ENCODE measurements around the gene ACVR2B. TPM values are rescaled to one million over a fixed set of nuclear protein-coding genes. Genes with fewer than 3 reads are reported as not detected.
A peak's percentile ranks its signal among the peaks of the same experiment; 100 is the strongest.

Gene ACVR2B
- total RNA-seq, 5 donors from 2014 or later (not counting 1 experiment from before 2014, with no cell fraction given), result 6.3 to 11.0 (median 8.1) TPM

- Mint-ChIP-seq H3K4me1 (peaks cover 2 to 6% (median 5%) of the 10 kb centered on the region in 3 donors), H3K27ac (no peak overlapping the region), H3K27me3 (no peaks in the 10 kb centered on the region), H3K9me3 (peaks cover 8 to 25% (median 8%) of the 10 kb centered on the region in 3 donors), H3K4me3 (no peak overlapping the region), H3K36me3 (peaks cover 7% of the 10 kb centered on the region)
- CTCF ChIA-PET, result interaction anchor here in 1 of 2 donors (0.7 kb wide), 1 partner anchor 257 kb away, joined by 6 read pairs; no protein-coding TSS in a partner anchor
- no peak overlapping the region for H3K4me3 ChIP-seq (ENCODE audit: control insufficient read depth in 1 of 2, extremely low read depth in 1 of 2, low read length in 1 of 2)
- H3K36me3 ChIP-seq (ENCODE audit: control insufficient read depth in 2 of 2, extremely low read depth in 1 of 2, insufficient read depth in 1 of 2, low read length in 1 of 2), result no peaks in the 10 kb centered on the region
- H3K4me1 ChIP-seq (ENCODE audit: control insufficient read depth in 1 of 2, extremely low read depth in 1 of 2, insufficient read depth in 2 of 2, low read length in 2 of 2), result no peaks in the 10 kb centered on the region
- DNase-seq (no peak), ATAC-seq (replicated peaks in 1 of 4) (no peak)
- no peak overlapping the region for H3K27ac ChIP-seq (ENCODE audit: low read length)
- no peaks in the 10 kb centered on the region for H3K27me3 ChIP-seq (replicated peaks in 1 of 2; ENCODE audit: control insufficient read depth in 2 of 2, extremely low read depth in 1 of 2, insufficient read depth in 2 of 2, low read length in 1 of 2)
- H3K9me3 ChIP-seq, result peaks cover 2% of the 10 kb centered on the region
- POLR2A ChIA-PET, result no interaction called here
- WGBS (ENCODE audit: insufficient coverage), result no CpG with 5 or more reads among the region's 1 CpG
These were observed 12.0 kb downstream of the ACVR2B start for GRCh38 chr3:38465588-38466154.

- H3K36me3 Mint-ChIP-seq, result peaks cover 7% of the 10 kb centered on the region
- Histone ChIP-seq H3K27me3 (replicated peaks in 1 of 2; ENCODE audit: control insufficient read depth in 2 of 2, extremely low read depth in 1 of 2, insufficient read depth in 2 of 2, low read length in 1 of 2) (no peaks in the 10 kb centered on the region), H3K27ac (ENCODE audit: low read length) (no peak overlapping the region), H3K9me3 (peaks cover 2% of the 10 kb centered on the region), H3K4me3 (ENCODE audit: control insufficient read depth in 1 of 2, extremely low read depth in 1 of 2, low read length in 1 of 2) (no peak overlapping the region), H3K36me3 (ENCODE audit: control insufficient read depth in 2 of 2, extremely low read depth in 1 of 2, insufficient read depth in 1 of 2, low read length in 1 of 2) (no peaks in the 10 kb centered on the region), H3K4me1 (ENCODE audit: control insufficient read depth in 1 of 2, extremely low read depth in 1 of 2, insufficient read depth in 2 of 2, low read length in 2 of 2) (peaks cover 0 to 4% of the 10 kb centered on the region in 2 experiments)
- WGBS (ENCODE audit: insufficient coverage), result no CpG with 5 or more reads among the region's 1 CpG
- H3K27ac Mint-ChIP-seq, result no peak overlapping the region
- DNase-seq (no peak), ATAC-seq (replicated peaks in 1 of 4) (no peak)
- ChIA-PET CTCF (no interaction called here), POLR2A (no interaction called here)
- no peaks in the 10 kb centered on the region for H3K27me3 Mint-ChIP-seq
- H3K4me1 Mint-ChIP-seq, result peaks cover 22 to 28% (median 24%) of the 10 kb centered on the region in 3 donors
- no peak overlapping the region for H3K4me3 Mint-ChIP-seq
- peaks cover 8 to 26% (median 8%) of the 10 kb centered on the region in 3 donors for H3K9me3 Mint-ChIP-seq
These were observed 15.1 kb downstream of the ACVR2B start for GRCh38 chr3:38468765-38469164.

GRCh38 chr3:38469852-38470251, 16.2 kb downstream of the ACVR2B start:
- POLR2A ChIA-PET, result interaction anchor here in 1 of 2 donors (0.5 kb wide), 1 partner anchor 22 kb away, joined by 3 read pairs; no protein-coding TSS in a partner anchor
- DNase-seq, result no peak
- Histone ChIP-seq H3K4me3 (ENCODE audit: control insufficient read depth in 1 of 2, extremely low read depth in 1 of 2, low read length in 1 of 2) (no peak overlapping the region), H3K27me3 (replicated peaks in 1 of 2; ENCODE audit: control insufficient read depth in 2 of 2, extremely low read depth in 1 of 2, insufficient read depth in 2 of 2, low read length in 1 of 2) (no peaks in the 10 kb centered on the region), H3K27ac (ENCODE audit: low read length) (no peak overlapping the region), H3K9me3 (peaks cover 2% of the 10 kb centered on the region), H3K36me3 (ENCODE audit: control insufficient read depth in 2 of 2, extremely low read depth in 1 of 2, insufficient read depth in 1 of 2, low read length in 1 of 2) (no peaks in the 10 kb centered on the region), H3K4me1 (ENCODE audit: control insufficient read depth in 1 of 2, extremely low read depth in 1 of 2, insufficient read depth in 2 of 2, low read length in 2 of 2) (peaks cover 0 to 4% of the 10 kb centered on the region in 2 experiments)
- Mint-ChIP-seq H3K9me3 (peaks cover 8 to 26% (median 8%) of the 10 kb centered on the region in 3 donors), H3K4me3 (no peak overlapping the region), H3K4me1 (peaks cover 24 to 32% (median 27%) of the 10 kb centered on the region in 3 donors), H3K36me3 (peaks cover 7% of the 10 kb centered on the region), H3K27ac (no peak overlapping the region), H3K27me3 (no peaks in the 10 kb centered on the region)
- no peak for ATAC-seq (replicated peaks in 1 of 4)
- no CpG with 5 or more reads among the region's 1 CpG for WGBS (ENCODE audit: insufficient coverage)
- CTCF ChIA-PET, result no interaction called here

GRCh38 chr3:38471260-38471857, 17.7 kb downstream of the ACVR2B start:
- Histone ChIP-seq H3K27ac (ENCODE audit: low read length) (no peak overlapping the region), H3K9me3 (peaks cover 2% of the 10 kb centered on the region), H3K4me3 (ENCODE audit: control insufficient read depth in 1 of 2, extremely low read depth in 1 of 2, low read length in 1 of 2) (no peak overlapping the region), H3K27me3 (replicated peaks in 1 of 2; ENCODE audit: control insufficient read depth in 2 of 2, extremely low read depth in 1 of 2, insufficient read depth in 2 of 2, low read length in 1 of 2) (no peaks in the 10 kb centered on the region), H3K36me3 (ENCODE audit: control insufficient read depth in 2 of 2, extremely low read depth in 1 of 2, insufficient read depth in 1 of 2, low read length in 1 of 2) (no peaks in the 10 kb centered on the region), H3K4me1 (ENCODE audit: control insufficient read depth in 1 of 2, extremely low read depth in 1 of 2, insufficient read depth in 2 of 2, low read length in 2 of 2) (peaks cover 0 to 4% of the 10 kb centered on the region in 2 experiments)
- POLR2A ChIA-PET, result no interaction called here
- ATAC-seq (replicated peaks in 1 of 4) (no peak), DNase-seq (no peak)
- 100% methylated on average over 1 of the region's 3 CpGs for WGBS (ENCODE audit: insufficient coverage)
- Mint-ChIP-seq H3K4me3 (no peak overlapping the region), H3K36me3 (peaks cover 7% of the 10 kb centered on the region), H3K9me3 (peaks cover 0 to 18% (median 8%) of the 10 kb centered on the region in 3 donors), H3K27ac (no peak overlapping the region), H3K27me3 (no peaks in the 10 kb centered on the region), H3K4me1 (peaks cover 24 to 35% (median 32%) of the 10 kb centered on the region in 3 donors)
- CTCF ChIA-PET, result no interaction called here

GRCh38 chr3:38472342-38472741, 18.7 kb downstream of the ACVR2B start:
- H3K9me3 ChIP-seq, result peaks cover 2% of the 10 kb centered on the region
- H3K4me3 ChIP-seq (ENCODE audit: control insufficient read depth in 1 of 2, extremely low read depth in 1 of 2, low read length in 1 of 2), result no peak overlapping the region
- H3K27ac ChIP-seq (ENCODE audit: low read length), result no peak overlapping the region
- no peaks in the 10 kb centered on the region for H3K27me3 ChIP-seq (replicated peaks in 1 of 2; ENCODE audit: control insufficient read depth in 2 of 2, extremely low read depth in 1 of 2, insufficient read depth in 2 of 2, low read length in 1 of 2)
- WGBS (ENCODE audit: insufficient coverage), result 91% methylated on average over 1 of the region's 1 CpG
- ATAC-seq (replicated peaks in 1 of 4), result no peak
- peaks cover 0 to 4% of the 10 kb centered on the region in 2 experiments for H3K4me1 ChIP-seq (ENCODE audit: control insufficient read depth in 1 of 2, extremely low read depth in 1 of 2, insufficient read depth in 2 of 2, low read length in 2 of 2)
- H3K27ac Mint-ChIP-seq, result peak overlapping the region in 1 of 2 donors; percentile 4
- CTCF ChIA-PET, result interaction anchor here in 1 of 2 donors (0.6 kb wide), 1 partner anchor 30 kb away, joined by 3 read pairs; no protein-coding TSS in a partner anchor
- H3K4me3 Mint-ChIP-seq, result no peak overlapping the region
- no peak for DNase-seq
- H3K36me3 Mint-ChIP-seq, result peaks cover 7% of the 10 kb centered on the region
- POLR2A ChIA-PET, result no interaction called here
- H3K9me3 Mint-ChIP-seq, result peaks cover 0 to 18% (median 8%) of the 10 kb centered on the region in 3 donors
- no peaks in the 10 kb centered on the region for H3K27me3 Mint-ChIP-seq
- H3K4me1 Mint-ChIP-seq, result peaks cover 24 to 35% (median 32%) of the 10 kb centered on the region in 3 donors
- H3K36me3 ChIP-seq (ENCODE audit: control insufficient read depth in 2 of 2, extremely low read depth in 1 of 2, insufficient read depth in 1 of 2, low read length in 1 of 2), result peaks cover 0 to 5% of the 10 kb centered on the region in 2 donors

GRCh38 chr3:38473229-38473628, 19.5 kb downstream of the ACVR2B start:
- WGBS (ENCODE audit: insufficient coverage), result 90% methylated on average over 2 of the region's 2 CpGs
- no peaks in the 10 kb centered on the region for H3K27me3 Mint-ChIP-seq
- Histone ChIP-seq H3K27ac (ENCODE audit: low read length) (no peak overlapping the region), H3K4me3 (ENCODE audit: control insufficient read depth in 1 of 2, extremely low read depth in 1 of 2, low read length in 1 of 2) (no peak overlapping the region), H3K27me3 (replicated peaks in 1 of 2; ENCODE audit: control insufficient read depth in 2 of 2, extremely low read depth in 1 of 2, insufficient read depth in 2 of 2, low read length in 1 of 2) (no peaks in the 10 kb centered on the region), H3K36me3 (ENCODE audit: control insufficient read depth in 2 of 2, extremely low read depth in 1 of 2, insufficient read depth in 1 of 2, low read length in 1 of 2) (peaks cover 0 to 10% of the 10 kb centered on the region in 2 donors), H3K9me3 (peaks cover 2% of the 10 kb centered on the region), H3K4me1 (ENCODE audit: control insufficient read depth in 1 of 2, extremely low read depth in 1 of 2, insufficient read depth in 2 of 2, low read length in 2 of 2) (peaks cover 0 to 4% of the 10 kb centered on the region in 2 experiments)
- ChIA-PET CTCF (no interaction called here), POLR2A (no interaction called here)
- no peak overlapping the region for H3K4me3 Mint-ChIP-seq
- peaks cover 24 to 35% (median 32%) of the 10 kb centered on the region in 3 donors for H3K4me1 Mint-ChIP-seq
- H3K36me3 Mint-ChIP-seq, result peaks cover 7% of the 10 kb centered on the region
- H3K27ac Mint-ChIP-seq, result peak overlapping the region in 1 of 2 donors; percentile 36
- H3K9me3 Mint-ChIP-seq, result peaks cover 0 to 18% (median 8%) of the 10 kb centered on the region in 3 donors
- ATAC-seq (replicated peaks in 1 of 4), result no peak
- DNase-seq, result no peak

Measured in T-cell (primary cell).